AG04449 (cell line): Measurements from ENCODE around the gene LSM3.
A peak's percentile ranks its signal among the peaks of the same experiment; 100 is the strongest.
"Not testable (repeated sequence)": the region's sequence is repeated elsewhere in the genome, so short reads cannot be mapped to it uniquely, and the experiment has no call there.

Source experiments
- CTCF ChIA-PET: fragments of 350-600 bp; formaldehyde crosslinking; extraction: SDS; loops from one replicate; lab custom pipeline; 2021; ENCODE audit warnings: antibody characterized with exemption; lab: Yijun Ruan, JAX
- POLR2A ChIA-PET: fragments of 400-600, 350-600 bp; formaldehyde crosslinking; extraction: SDS; loops from one replicate; lab custom pipeline; 2020; ENCODE audit warnings: antibody characterized with exemption, inconsistent platforms; lab: Yijun Ruan, JAX
- DNase-seq: peaks from one replicate; pipeline ENCODE4 v3.0.0-alpha.2; 2010; ENCODE audit warnings: low read depth, low spot score
- H3K4me3 ChIP-seq: 2 replicates; pipeline ENCODE4 v1.5.1; 2011; ENCODE audit warnings: low read depth, mild to moderate bottlenecking, control low read depth, low read length
- CTCF ChIP-seq: IDR thresholded peaks from one replicate; pipeline ENCODE4 v1.5.1; 2011; ENCODE audit warnings: mild to moderate bottlenecking, moderate library complexity, low read length, control low read depth, inconsistent platforms; ENCODE audit not compliant: insufficient read depth; ENCODE audit errors: missing control alignments

Gene LSM3

DNA sequence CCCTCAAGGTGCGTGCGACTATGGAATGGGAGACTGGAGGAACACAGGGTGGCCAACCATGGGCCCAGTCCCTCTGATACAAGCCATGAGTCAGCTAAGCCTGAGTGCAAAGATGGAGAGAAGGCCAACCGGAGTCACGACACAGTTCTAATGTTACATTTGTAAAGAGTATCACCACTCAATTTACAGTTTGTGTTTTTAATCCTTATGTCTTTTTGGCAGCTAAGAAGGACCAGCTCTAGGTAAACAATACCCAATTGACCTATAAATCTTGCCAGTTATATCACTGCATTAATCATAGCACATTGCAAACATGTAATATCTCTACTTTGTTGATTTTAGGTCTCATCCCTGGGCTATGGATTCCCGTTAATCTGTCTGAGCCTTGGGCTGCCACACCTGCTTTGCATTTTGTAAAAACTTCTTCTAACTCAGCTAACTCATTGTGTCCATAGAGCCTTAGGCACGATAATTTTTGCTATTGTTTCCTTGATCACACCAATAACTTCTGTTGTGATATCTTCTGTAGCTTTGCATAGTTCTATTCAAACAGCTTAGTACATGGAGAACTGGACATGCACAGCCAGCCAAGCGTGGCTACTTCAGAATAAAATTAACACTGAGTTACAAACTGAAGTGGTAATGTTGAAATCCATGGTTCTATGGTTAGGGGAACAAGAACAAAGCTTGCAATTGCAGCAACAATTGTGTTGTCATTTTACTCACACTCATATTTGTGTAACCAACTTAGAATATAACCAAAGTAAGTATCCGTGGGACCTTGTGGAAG is 50.3 kb downstream of the LSM3 start:
- ChIA-PET POLR2A (no interaction called here), CTCF (interaction anchor here (1.6 to 8.4 kb wide), 5 partner anchors 10 to 25 kb away, joined by 4 to 47 read pairs (median 6); no protein-coding TSS in a partner anchor)
- TF ChIP-seq CTCF = no peak
- DNase-seq = no peak
- H3K4me3 ChIP-seq = no peak overlapping the region

GRCh38 chr3:14229695-14230094 is 51.1 kb downstream of the LSM3 start:
- H3K4me3 ChIP-seq, DNase-seq, POLR2A ChIA-PET: not testable (repeated sequence)
- CTCF ChIA-PET = interaction anchor here (1.6 to 8.4 kb wide), 5 partner anchors 11 to 26 kb away, joined by 4 to 47 read pairs (median 6); no protein-coding TSS in a partner anchor

DNA sequence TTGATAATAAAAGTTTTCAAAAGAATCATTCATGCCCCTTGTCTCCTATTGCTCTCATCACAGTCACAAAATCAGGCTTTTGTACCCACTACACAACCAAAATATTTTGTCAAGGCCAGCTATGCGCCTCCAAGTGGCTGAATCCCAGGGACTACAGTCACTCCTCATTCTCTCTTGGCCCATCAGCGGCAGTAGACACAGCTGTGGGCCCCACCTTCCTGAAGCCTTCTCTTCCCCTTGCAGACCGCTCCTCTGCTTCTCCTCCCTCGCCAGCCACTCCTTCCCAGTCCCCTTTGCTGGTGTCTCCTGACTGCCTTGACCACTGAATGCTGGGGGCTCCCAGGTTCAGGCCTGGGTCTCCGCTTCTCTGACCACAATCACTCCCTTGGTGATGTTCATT is 52.1 kb downstream of the LSM3 start:
- H3K4me3 ChIP-seq = no peak overlapping the region
- ChIA-PET CTCF (interaction anchor here (1.1 to 8.4 kb wide), 3 partner anchors 8 to 31 kb away, joined by 4 to 47 read pairs (median 13); no protein-coding TSS in a partner anchor), POLR2A (interaction anchor here (2.3 kb wide), 1 partner anchor 20 kb away, joined by 7 read pairs; no protein-coding TSS in a partner anchor)
- no peak for DNase-seq
- no peak for TF ChIP-seq CTCF

DNA sequence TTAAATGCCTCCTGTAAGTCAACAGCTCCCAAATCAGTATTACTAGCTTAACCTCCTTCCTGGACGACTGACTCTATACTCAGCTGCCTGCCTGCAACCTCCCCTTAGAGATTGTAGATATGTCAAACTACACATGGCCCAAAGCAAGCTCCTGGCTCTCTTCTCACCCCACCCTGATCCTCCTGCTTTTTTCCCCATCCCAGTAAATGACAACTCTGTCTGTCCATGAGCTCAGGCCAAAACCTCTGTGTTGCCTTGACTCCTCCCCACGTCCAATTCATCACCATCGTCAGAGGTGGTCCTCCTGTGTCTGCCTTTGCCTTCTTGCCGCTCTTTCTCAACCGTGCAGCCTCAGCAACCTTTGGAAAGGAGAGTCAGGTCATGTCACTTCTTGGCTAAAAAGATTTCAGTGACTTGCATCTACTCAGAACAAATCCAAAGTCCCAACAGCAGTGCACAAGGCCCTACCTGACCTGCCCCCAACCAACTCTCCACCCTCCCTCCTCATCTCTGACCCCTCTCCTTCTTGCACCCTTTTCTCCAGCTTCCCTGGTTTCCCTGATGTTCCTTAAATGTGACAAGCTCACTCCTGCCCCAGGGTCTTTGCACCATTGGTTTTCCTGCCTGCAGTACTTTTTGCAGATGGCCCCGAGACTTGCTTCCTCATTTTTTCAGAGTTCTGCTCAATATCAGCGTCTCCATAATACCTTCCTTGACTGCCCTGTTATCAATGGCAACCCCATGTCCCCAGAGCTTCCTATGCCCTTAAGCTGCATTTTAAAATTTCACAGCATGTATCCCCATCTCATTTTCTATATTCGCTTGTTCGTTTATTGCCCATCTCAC is 52.8 kb downstream of the LSM3 start:
- no peak for DNase-seq
- POLR2A ChIA-PET = interaction anchor here (0.8 to 2.3 kb wide), 2 partner anchors 20 to 36 kb away, joined by 3 to 7 read pairs; no protein-coding TSS in a partner anchor
- TF ChIP-seq CTCF = no peak
- no peak overlapping the region for H3K4me3 ChIP-seq
- CTCF ChIA-PET = interaction anchor here (0.9 to 8.4 kb wide), 8 partner anchors 8 to 237 kb away, joined by 3 to 47 read pairs (median 4); no protein-coding TSS in a partner anchor

GRCh38 chr3:14231998-14232501 is 53.4 kb downstream of the LSM3 start:
- CTCF ChIA-PET = interaction anchor here (0.9 to 8.4 kb wide), 8 partner anchors 9 to 236 kb away, joined by 3 to 47 read pairs (median 4); no protein-coding TSS in a partner anchor
- DNase-seq = peak; percentile 55
- POLR2A ChIA-PET = interaction anchor here (0.8 to 2.3 kb wide), 2 partner anchors 21 to 37 kb away, joined by 3 to 7 read pairs; no protein-coding TSS in a partner anchor
- no peak overlapping the region for H3K4me3 ChIP-seq
- TF ChIP-seq CTCF = no peak

DNA sequence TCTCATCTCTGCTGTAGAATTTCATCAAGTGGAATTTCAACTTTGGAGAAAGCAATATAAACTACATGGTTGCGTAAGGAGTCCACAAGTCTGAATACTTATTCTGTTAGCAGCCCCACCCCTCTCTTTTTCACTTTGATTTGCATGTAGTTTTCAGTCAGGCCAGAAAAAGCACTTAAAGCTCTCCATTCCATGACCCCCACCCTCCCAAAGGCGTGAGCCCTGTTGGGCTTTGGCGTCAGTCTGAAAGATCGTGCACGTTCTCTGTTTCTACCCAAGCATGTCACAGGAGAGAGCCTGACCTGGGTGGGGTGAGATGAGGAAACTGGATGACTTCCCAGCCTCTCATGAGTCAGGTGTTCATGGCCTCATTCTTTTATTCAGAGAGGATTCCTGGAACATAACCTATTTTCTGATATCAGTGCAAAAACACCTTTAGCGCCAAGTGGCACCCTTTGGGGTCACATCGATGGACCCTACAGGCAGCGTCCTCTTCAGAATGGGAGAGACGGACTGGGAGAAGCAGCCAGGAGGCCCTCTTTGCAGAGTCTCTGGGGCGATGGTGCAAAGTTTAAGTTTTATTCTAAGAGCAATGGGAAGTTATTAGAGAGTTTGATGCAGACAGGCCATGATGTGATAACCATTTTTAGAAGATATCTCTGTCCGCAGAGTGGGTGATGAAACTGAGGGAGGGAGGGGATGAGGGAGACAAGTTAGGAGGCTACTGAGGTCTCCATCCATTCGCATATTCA is 55.8 kb downstream of the LSM3 start:
- TF ChIP-seq CTCF = no peak
- H3K4me3 ChIP-seq = no peak overlapping the region
- ChIA-PET POLR2A (no interaction called here), CTCF (interaction anchor here (1.0 to 3.7 kb wide), 2 partner anchors 9 to 27 kb away, joined by 3 to 22 read pairs; no protein-coding TSS in a partner anchor)
- DNase-seq = no peak
